ENCODE data around the gene SLC46A1. TPM values are rescaled to one million over a fixed set of nuclear protein-coding genes. Genes with fewer than 3 reads are reported as not detected.

Gene SLC46A1
- total and polyA plus RNA-seq, 10 of the 15 experiments (the other 5 are each of a cell fraction or from before 2014, with no cell fraction given) = 1.7 to 6.9 (median 4.0) TPM

GRCh38 chr17:28407130-28407973 lies 1.3 kb upstream of the SLC46A1 start:
- no TSS peak for BruUV-seq (replicated peaks)
- ChIA-PET SMC1A (ENCODE audit: uncharacterized antibody, unreplicated experiment) (interaction anchor here (1.2 kb wide), 1 partner anchor 25 kb away, joined by 3 read pairs; no protein-coding TSS in a partner anchor), RAD21 (ENCODE audit: unreplicated experiment) (no interaction called here), POLR2A (interaction anchor here (0.8 kb wide), 1 partner anchor 72 kb away, joined by 3 read pairs; the partner anchor contains the start of genes IFT20 and TNFAIP1), CTCF (interaction anchor here (0.8 to 4.0 kb wide), 4 partner anchors 9 to 134 kb away, joined by 3 to 19 read pairs (median 4); no protein-coding TSS in a partner anchor)
- no peaks in the 10 kb centered on the region for H3K27me3 ChIP-seq (replicated peaks in 1 of 2; ENCODE audit: control insufficient read depth in 2 of 2, insufficient read depth in 2 of 2, low read length in 1 of 2)
- TF ChIP-seq CREM (IDR thresholded peaks at IDR 0.05; ENCODE audit: low read depth) (no peak), MYC (IDR thresholded peaks at IDR 0.05; ENCODE audit: insufficient read depth, insufficient read length, insufficient replicate concordance, low read length, severe bottlenecking) (no peak), USF2 (IDR thresholded peaks at IDR 0.05; ENCODE audit: borderline replicate concordance, low read depth, low read length) (no peak), CHD4 (IDR thresholded peaks at IDR 0.05) (no peak), MTA2 (IDR thresholded peaks at IDR 0.05; ENCODE audit: low read depth) (no peak), STAT3 (IDR thresholded peaks at IDR 0.05; ENCODE audit: low read depth, low read length) (no peak), SIN3A (IDR thresholded peaks at IDR 0.05; ENCODE audit: low read depth, low read length) (no peak), HDGF (IDR thresholded peaks at IDR 0.05) (no peak), SREBF2 (IDR thresholded peaks at IDR 0.05; ENCODE audit: low read length) (no peak), MXI1 (IDR thresholded peaks at IDR 0.05; ENCODE audit: low read depth, low read length) (no peak), KLF5 (IDR thresholded peaks at IDR 0.05; ENCODE audit: partially characterized antibody) (no peak), EGR1 (IDR thresholded peaks at IDR 0.05; ENCODE audit: borderline replicate concordance in 1 of 2, low read depth in 2 of 2, low read length in 2 of 2) (no peak)
- TF ChIP-seq, protein P1, sequence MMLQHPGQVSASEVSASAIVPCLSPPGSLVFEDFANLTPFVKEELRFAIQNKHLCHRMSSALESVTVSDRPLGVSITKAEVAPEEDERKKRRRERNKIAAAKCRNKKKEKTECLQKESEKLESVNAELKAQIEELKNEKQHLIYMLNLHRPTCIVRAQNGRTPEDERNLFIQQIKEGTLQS (IDR thresholded peaks at IDR 0.05; ENCODE audit: borderline replicate concordance, extremely low read depth, low read depth, low read length) = no peak
- TF ChIP-seq, protein P2, sequence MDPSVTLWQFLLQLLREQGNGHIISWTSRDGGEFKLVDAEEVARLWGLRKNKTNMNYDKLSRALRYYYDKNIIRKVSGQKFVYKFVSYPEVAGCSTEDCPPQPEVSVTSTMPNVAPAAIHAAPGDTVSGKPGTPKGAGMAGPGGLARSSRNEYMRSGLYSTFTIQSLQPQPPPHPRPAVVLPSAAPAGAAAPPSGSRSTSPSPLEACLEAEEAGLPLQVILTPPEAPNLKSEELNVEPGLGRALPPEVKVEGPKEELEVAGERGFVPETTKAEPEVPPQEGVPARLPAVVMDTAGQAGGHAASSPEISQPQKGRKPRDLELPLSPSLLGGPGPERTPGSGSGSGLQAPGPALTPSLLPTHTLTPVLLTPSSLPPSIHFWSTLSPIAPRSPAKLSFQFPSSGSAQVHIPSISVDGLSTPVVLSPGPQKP (IDR thresholded peaks at IDR 0.05; ENCODE audit: low read depth, low read length) = no peak
- TF ChIP-seq, protein P3, sequence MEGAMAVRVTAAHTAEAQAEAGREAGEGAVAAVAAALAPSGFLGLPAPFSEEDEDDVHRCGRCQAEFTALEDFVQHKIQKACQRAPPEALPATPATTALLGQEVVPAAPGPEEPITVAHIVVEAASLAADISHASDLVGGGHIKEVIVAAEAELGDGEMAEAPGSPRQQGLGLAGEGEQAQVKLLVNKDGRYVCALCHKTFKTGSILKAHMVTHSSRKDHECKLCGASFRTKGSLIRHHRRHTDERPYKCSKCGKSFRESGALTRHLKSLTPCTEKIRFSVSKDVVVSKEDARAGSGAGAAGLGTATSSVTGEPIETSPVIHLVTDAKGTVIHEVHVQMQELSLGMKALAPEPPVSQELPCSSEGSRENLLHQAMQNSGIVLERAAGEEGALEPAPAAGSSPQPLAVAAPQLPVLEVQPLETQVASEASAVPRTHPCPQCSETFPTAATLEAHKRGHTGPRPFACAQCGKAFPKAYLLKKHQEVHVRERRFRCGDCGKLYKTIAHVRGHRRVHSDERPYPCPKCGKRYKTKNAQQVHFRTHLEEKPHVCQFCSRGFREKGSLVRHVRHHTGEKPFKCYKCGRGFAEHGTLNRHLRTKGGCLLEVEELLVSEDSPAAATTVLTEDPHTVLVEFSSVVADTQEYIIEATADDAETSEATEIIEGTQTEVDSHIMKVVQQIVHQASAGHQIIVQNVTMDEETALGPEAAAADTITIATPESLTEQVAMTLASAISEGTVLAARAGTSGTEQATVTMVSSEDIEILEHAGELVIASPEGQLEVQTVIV (IDR thresholded peaks at IDR 0.05; ENCODE audit: borderline replicate concordance, partially characterized antibody) = no peak
- TF ChIP-seq, protein P4, sequence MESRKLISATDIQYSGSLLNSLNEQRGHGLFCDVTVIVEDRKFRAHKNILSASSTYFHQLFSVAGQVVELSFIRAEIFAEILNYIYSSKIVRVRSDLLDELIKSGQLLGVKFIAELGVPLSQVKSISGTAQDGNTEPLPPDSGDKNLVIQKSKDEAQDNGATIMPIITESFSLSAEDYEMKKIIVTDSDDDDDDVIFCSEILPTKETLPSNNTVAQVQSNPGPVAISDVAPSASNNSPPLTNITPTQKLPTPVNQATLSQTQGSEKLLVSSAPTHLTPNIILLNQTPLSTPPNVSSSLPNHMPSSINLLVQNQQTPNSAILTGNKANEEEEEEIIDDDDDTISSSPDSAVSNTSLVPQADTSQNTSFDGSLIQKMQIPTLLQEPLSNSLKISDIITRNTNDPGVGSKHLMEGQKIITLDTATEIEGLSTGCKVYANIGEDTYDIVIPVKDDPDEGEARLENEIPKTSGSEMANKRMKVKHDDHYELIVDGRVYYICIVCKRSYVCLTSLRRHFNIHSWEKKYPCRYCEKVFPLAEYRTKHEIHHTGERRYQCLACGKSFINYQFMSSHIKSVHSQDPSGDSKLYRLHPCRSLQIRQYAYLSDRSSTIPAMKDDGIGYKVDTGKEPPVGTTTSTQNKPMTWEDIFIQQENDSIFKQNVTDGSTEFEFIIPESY (IDR thresholded peaks at IDR 0.05) = no peak
- no peak for ATAC-seq
- no peak overlapping the region for H2AFZ ChIP-seq (ENCODE audit: control insufficient read depth, low read depth, low read length)
- intact Hi-C loops (cut with micrococcal nuclease; ENCODE audit: unreplicated experiment) (no loop called here), in situ Hi-C loops (cut with MboI) (no loop called here)
- H3K4me2 ChIP-seq (ENCODE audit: control insufficient read depth, insufficient read depth) = no peak overlapping the region
- no peak overlapping the region for H3K9ac ChIP-seq (ENCODE audit: control insufficient read depth, insufficient read depth, low read length)
- H3K79me2 ChIP-seq (ENCODE audit: control insufficient read depth, insufficient read depth, low read length) = no peaks in the 10 kb centered on the region
- H3K27ac ChIP-seq (ENCODE audit: control insufficient read depth, insufficient read depth) = no peak overlapping the region
- H3K36me3 ChIP-seq (ENCODE audit: control insufficient read depth in 2 of 2, insufficient read depth in 2 of 2, low read length in 1 of 2) = no peaks in the 10 kb centered on the region
- 92% methylated on average over 5 of the region's 5 CpGs for WGBS (ENCODE audit: insufficient coverage, insufficient replicate concordance, low lambda C conversion rate, missing lambda C conversion rate)
- FAIRE-seq = no peak
- H3K9me3 ChIP-seq (replicated peaks; ENCODE audit: control insufficient read depth, insufficient read depth, low read length) = no peaks in the 10 kb centered on the region
- peaks cover 3% of the 10 kb centered on the region; the same call in 1 of the 2 replicates for H3K4me1 ChIP-seq (ENCODE audit: control insufficient read depth, insufficient read depth, low read length)
- no peaks in the 10 kb centered on the region for H4K20me1 ChIP-seq (ENCODE audit: control insufficient read depth, insufficient read depth)
- H3K4me3 ChIP-seq = no peak overlapping the region
- DNase-seq (ENCODE audit: low read depth, low spot score) = no peak
